Panc1 (cell line): Measurements from ENCODE around the gene PDE1C. TPM values are rescaled to one million over a fixed set of nuclear protein-coding genes. Genes with fewer than 3 reads are reported as not detected.

Source experiments
- ATAC-seq: fragments of 200-7000 bp; cut with Tn5 transposase; 2 replicates; pipeline ENCODE4 v1.9.1; 2020; ENCODE audit warnings: mild to moderate bottlenecking, moderate library complexity
- BruUV-seq: library from RNA; stranded (reverse); fragments of 400-500 nt; replicated peaks from 2 replicates; lab custom pipeline; 2021; lab: Mats Ljungman, UMichigan
- CTCF ChIA-PET: fragments of 300-600 bp; sonication (Branson Sonifier 250); formaldehyde crosslinking; loops from one replicate; lab custom pipeline; 2022; ENCODE audit warnings: antibody characterized with exemption; lab: Charles Lee
- POLR2A ChIA-PET: fragments of 300-600 bp; sonication (Branson Sonifier 250); formaldehyde crosslinking; loops from one replicate; lab custom pipeline; 2022; ENCODE audit warnings: antibody characterized with exemption; lab: Charles Lee
- DNase-seq: peaks from one replicate; pipeline ENCODE4 v3.0.0-alpha.2; 2010; ENCODE audit warnings: low read depth, low spot score
- H3K27ac ChIP-seq: 2 replicates; pipeline ENCODE4 v1.5.1; 2011; ENCODE audit warnings: mild to moderate bottlenecking, low read length, inconsistent platforms
- H3K27me3 ChIP-seq: fragments of 200-500 bp; sonication (Bioruptor generic); 2 replicates; pipeline ENCODE4 v1.6.0; 2014; ENCODE audit warnings: low read length, inconsistent platforms; ENCODE audit not compliant: control insufficient read depth, insufficient read depth
- H3K36me3 ChIP-seq: fragments of 200-500 bp; sonication (Bioruptor generic); 2 replicates; pipeline ENCODE4 v1.5.1; 2014; ENCODE audit warnings: inconsistent platforms, mild to moderate bottlenecking, low read length, moderate library complexity; ENCODE audit not compliant: control insufficient read depth, insufficient read depth
- H3K4me1 ChIP-seq: 2 replicates; pipeline ENCODE4 v1.5.1; 2011; ENCODE audit warnings: inconsistent platforms, mild to moderate bottlenecking, low read length, moderate library complexity; ENCODE audit not compliant: control insufficient read depth, insufficient read depth
- H3K4me3 ChIP-seq, 2 experiments: 2 replicates each; pipeline ENCODE4 v1.5.1; 2011 to 2012; ENCODE audit warnings: low read depth in 2 of 2, low read length in 2 of 2, mild to moderate bottlenecking in 2 of 2, inconsistent platforms in 1 of 2, moderate library complexity in 1 of 2
- H3K9me3 ChIP-seq: fragments of 200-500 bp; sonication (Bioruptor generic); 2 replicates; pipeline ENCODE4 v1.5.1; 2014; ENCODE audit warnings: low read depth, mild to moderate bottlenecking, inconsistent platforms, low read length, moderate library complexity; ENCODE audit not compliant: control insufficient read depth, insufficient read depth
- TCF7L2 ChIP-seq: IDR thresholded peaks from 2 replicates; pipeline ENCODE4 v1.6.1; 2011; ENCODE audit warnings: mild to moderate bottlenecking, low read depth, low read length, inconsistent platforms
- in situ Hi-C: cut with HindIII; loops from 2 replicates; pipeline ENCODE4 v1.10.0; 2016; ENCODE audit warnings: low sequenced_read_pairs, low pct_unique_long_range_greater_than_20kb
- intact Hi-C: fragments of 100-400 bp; cut with micrococcal nuclease; formaldehyde crosslinking; loops from one replicate; pipeline ENCODE4 v1.10.0; 2022; ENCODE audit not compliant: unreplicated experiment
- total RNA-seq: library from RNA; stranded (reverse); gene quantifications from one replicate; pipeline ENCODE4 v1.2.1, GENCODE V29; 2021; ENCODE audit not compliant: unreplicated experiment
- TF ChIP-seq, protein P1 (sequence below), 2 experiments: IDR thresholded peaks; 2 replicates each; pipeline ENCODE4 v1.6.1; 2011 to 2012; ENCODE audit warnings: low read depth in 2 of 2, control low read depth in 1 of 2, low read length in 1 of 2, mild to moderate bottlenecking in 1 of 2, moderate library complexity in 1 of 2; ENCODE audit not compliant: insufficient read depth in 1 of 2
- TF ChIP-seq, protein P2 (sequence below): fragments of 450-650 bp; IDR thresholded peaks from 2 replicates; pipeline ENCODE4 v1.5.1; 2017; ENCODE audit warnings: mild to moderate bottlenecking

Gene PDE1C
- total RNA-seq, 1 experiment from 2014 or later, result not detected

GRCh38 chr7:31925753-31926454 is 144.3 kb downstream of the PDE1C start:
- DNase-seq (no peak), ATAC-seq (no peak)
- intact Hi-C loops (no loop called here), in situ Hi-C loops (no loop called here)
- ChIA-PET CTCF (no interaction called here), POLR2A (no interaction called here)
- no TSS peak for BruUV-seq
- Histone ChIP-seq H3K36me3 (no peaks in the 10 kb centered on the region), H3K27me3 (no peaks in the 10 kb centered on the region), H3K4me3 (no peak overlapping the region), H3K27ac (no peak overlapping the region), H3K9me3 (no peaks in the 10 kb centered on the region), H3K4me1 (no peaks in the 10 kb centered on the region)
- TF ChIP-seq, protein P1, sequence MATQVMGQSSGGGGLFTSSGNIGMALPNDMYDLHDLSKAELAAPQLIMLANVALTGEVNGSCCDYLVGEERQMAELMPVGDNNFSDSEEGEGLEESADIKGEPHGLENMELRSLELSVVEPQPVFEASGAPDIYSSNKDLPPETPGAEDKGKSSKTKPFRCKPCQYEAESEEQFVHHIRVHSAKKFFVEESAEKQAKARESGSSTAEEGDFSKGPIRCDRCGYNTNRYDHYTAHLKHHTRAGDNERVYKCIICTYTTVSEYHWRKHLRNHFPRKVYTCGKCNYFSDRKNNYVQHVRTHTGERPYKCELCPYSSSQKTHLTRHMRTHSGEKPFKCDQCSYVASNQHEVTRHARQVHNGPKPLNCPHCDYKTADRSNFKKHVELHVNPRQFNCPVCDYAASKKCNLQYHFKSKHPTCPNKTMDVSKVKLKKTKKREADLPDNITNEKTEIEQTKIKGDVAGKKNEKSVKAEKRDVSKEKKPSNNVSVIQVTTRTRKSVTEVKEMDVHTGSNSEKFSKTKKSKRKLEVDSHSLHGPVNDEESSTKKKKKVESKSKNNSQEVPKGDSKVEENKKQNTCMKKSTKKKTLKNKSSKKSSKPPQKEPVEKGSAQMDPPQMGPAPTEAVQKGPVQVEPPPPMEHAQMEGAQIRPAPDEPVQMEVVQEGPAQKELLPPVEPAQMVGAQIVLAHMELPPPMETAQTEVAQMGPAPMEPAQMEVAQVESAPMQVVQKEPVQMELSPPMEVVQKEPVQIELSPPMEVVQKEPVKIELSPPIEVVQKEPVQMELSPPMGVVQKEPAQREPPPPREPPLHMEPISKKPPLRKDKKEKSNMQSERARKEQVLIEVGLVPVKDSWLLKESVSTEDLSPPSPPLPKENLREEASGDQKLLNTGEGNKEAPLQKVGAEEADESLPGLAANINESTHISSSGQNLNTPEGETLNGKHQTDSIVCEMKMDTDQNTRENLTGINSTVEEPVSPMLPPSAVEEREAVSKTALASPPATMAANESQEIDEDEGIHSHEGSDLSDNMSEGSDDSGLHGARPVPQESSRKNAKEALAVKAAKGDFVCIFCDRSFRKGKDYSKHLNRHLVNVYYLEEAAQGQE (IDR thresholded peaks at IDR 0.05; ENCODE audit: insufficient read depth in 1 of 2, low read depth in 2 of 2, low read length in 1 of 2), result no peak
- no peak for TF ChIP-seq TCF7L2

DNA sequence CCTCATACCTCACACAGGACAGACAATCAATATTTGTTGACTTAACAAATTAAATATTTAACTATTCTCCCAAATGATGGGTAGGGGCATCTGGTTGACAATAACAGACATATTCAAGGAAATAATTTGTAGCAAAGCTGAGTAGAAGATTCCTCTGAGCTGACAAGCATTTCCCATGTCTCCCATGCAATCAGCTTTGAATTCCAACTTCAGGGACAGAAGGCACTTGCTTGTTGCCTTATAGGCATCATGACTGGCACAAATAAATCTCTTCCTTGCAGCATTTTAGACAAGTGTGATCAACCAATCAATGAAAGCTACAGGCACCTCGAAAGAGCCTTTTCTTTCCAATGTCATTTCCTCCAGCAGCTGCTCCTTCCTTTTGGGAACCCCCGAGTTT is 146.0 kb downstream of the PDE1C start:
- no peaks in the 10 kb centered on the region for H3K9me3 ChIP-seq
- DNase-seq (no peak), ATAC-seq (no peak)
- ChIA-PET POLR2A (no interaction called here), CTCF (interaction anchor here (0.6 kb wide), 1 partner anchor 287 kb away, joined by 3 read pairs; no protein-coding TSS in a partner anchor)
- intact Hi-C loops (no loop called here), in situ Hi-C loops (no loop called here)
- H3K36me3 ChIP-seq, result no peaks in the 10 kb centered on the region
- TF ChIP-seq, protein P2, sequence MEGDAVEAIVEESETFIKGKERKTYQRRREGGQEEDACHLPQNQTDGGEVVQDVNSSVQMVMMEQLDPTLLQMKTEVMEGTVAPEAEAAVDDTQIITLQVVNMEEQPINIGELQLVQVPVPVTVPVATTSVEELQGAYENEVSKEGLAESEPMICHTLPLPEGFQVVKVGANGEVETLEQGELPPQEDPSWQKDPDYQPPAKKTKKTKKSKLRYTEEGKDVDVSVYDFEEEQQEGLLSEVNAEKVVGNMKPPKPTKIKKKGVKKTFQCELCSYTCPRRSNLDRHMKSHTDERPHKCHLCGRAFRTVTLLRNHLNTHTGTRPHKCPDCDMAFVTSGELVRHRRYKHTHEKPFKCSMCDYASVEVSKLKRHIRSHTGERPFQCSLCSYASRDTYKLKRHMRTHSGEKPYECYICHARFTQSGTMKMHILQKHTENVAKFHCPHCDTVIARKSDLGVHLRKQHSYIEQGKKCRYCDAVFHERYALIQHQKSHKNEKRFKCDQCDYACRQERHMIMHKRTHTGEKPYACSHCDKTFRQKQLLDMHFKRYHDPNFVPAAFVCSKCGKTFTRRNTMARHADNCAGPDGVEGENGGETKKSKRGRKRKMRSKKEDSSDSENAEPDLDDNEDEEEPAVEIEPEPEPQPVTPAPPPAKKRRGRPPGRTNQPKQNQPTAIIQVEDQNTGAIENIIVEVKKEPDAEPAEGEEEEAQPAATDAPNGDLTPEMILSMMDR, result no peak
- TF ChIP-seq, protein P1 (IDR thresholded peaks at IDR 0.05; ENCODE audit: insufficient read depth in 1 of 2, low read depth in 2 of 2, low read length in 1 of 2), result no peak
- no peak overlapping the region for H3K27ac ChIP-seq
- BruUV-seq, result no TSS peak
- no peaks in the 10 kb centered on the region for H3K27me3 ChIP-seq
- H3K4me3 ChIP-seq, result no peak overlapping the region
- no peaks in the 10 kb centered on the region for H3K4me1 ChIP-seq
